Left lung (tissue), 10 donors: ENCODE results near the gene BTNL8. TPM values are rescaled to one million over a fixed set of nuclear protein-coding genes. Genes with fewer than 3 reads are reported as not detected.
A peak's percentile ranks its signal among the peaks of the same experiment; 100 is the strongest.
"Not testable (repeated sequence)": the region's sequence is repeated elsewhere in the genome, so short reads cannot be mapped to it uniquely, and the experiment has no call there.

Source experiments
- ATAC-seq: fragments of 200-7000 bp; cut with Tn5 transposase; one replicate; pipeline ENCODE4 v1.9.1; 2020; ENCODE audit warnings: moderate library complexity
- DNase-seq, 4 donors: peaks; one replicate each; pipeline ENCODE4 v3.0.0-alpha.2; 2013 to 2020
- H3K27ac ChIP-seq, 2 donors: fragments of 200-600 bp; sonication (generic) in 1 of 2; one replicate each; pipeline versions ENCODE4 v1.5.0 to v1.8.0; 2020 to 2021
- H3K27me3 ChIP-seq, 2 donors: fragments of 200-600 bp; sonication (generic) in 1 of 2; one replicate each; pipeline versions ENCODE4 v1.5.0 to v1.8.0; 2020 to 2021
- H3K36me3 ChIP-seq, 2 donors: fragments of 200-600 bp; sonication (generic) in 1 of 2; one replicate each; pipeline versions ENCODE4 v1.5.0 to v1.8.0; 2020 to 2021
- H3K4me1 ChIP-seq, 2 donors: fragments of 200-600 bp; one replicate each; pipeline ENCODE4 v1.8.0; 2021
- H3K4me3 ChIP-seq, 2 donors: fragments of 200-600 bp; sonication (generic) in 1 of 2; one replicate each; pipeline versions ENCODE4 v1.5.0 to v1.8.0; 2020 to 2021; ENCODE audit warnings: mild to moderate bottlenecking in 1 of 2
- H3K9me3 ChIP-seq, 2 donors: fragments of 200-600 bp; sonication (generic) in 1 of 2; one replicate each; pipeline versions ENCODE4 v1.5.0 to v1.8.0; 2020 to 2021
- intact Hi-C, 2 donors: fragments of 100-400 bp; cut with DNase I; formaldehyde crosslinking; loops; one replicate each; pipeline versions ENCODE4 v1.11.2 to v1.14.2; 2022
- polyA plus RNA-seq, 6 donors: library from polyadenylated mRNA; unstranded; fragments of 120-200 nt; gene quantifications; one replicate each; pipeline ENCODE4 v1.2.1, GENCODE V29; 2013; ENCODE audit not compliant: insufficient read length in 6 of 6
- total RNA-seq, 2 donors: library from RNA; stranded (reverse); fragmentation: NEBNext Ultra II Directional; extraction: Animal tissue kit (Norgen Biotek cat#: 25700); gene quantifications; one replicate each; pipeline ENCODE4 v1.2.1, GENCODE V29; 2021
- TF ChIP-seq, protein P1 (sequence below), 2 donors: fragments of 200-600 bp; sonication (generic) in 1 of 2; IDR thresholded peaks; one replicate each; pipeline versions ENCODE4 v1.5.0 to v1.8.0; 2021; ENCODE audit warnings: antibody characterized with exemption in 2 of 2
- donor health status: DM: no; HTN: yes; CAD: no.
- donor health status: DM: no; HTN: no; CAD: no.

The BTNL8 gene
- total and polyA plus RNA-seq, 8 donors = 0.47 to 1.8 (median 0.81) TPM

DNA sequence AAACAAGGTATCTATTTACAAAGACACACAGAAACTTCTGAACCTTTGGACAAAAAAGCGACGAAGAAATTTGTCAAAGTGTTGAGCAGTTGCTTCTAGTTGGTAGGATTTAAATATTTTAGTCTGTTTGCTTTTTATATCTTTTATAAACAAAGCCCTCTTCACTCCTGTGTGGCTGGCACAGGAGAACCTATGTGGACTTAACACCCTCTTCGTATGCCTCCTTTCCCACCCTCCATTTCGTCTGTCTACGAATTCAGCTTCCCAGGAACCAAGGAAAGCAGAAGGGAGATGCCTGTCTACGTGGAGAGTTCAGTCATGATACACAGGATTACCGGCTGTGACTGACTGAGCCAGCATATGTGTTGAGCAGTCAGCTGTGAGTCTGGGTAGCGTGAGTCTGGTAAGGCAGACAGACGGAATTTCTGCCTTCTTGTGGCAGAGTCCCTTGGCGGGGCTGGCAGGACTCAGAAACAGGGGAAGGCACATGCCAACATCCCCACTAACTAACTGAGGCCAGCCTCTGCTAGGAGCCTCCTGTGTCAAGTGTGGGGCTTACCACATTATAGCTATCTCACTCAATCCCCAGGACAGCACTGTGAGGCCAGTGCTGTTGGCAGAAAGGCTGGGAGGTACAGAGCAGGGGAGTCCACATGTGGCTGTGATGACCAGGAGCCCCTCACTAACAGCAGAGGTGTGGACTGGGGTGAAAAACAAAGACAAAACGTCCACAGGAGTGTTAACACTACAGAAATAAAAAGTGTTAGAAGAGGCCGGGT is 24.0 kb upstream of the BTNL8 start:
- DNase-seq (no peak), ATAC-seq (no peak)
- H3K27me3 ChIP-seq = no peaks in the 10 kb centered on the region
- no peaks in the 10 kb centered on the region for H3K36me3 ChIP-seq
- intact Hi-C loops = no loop called here
- peaks cover 0 to 19% of the 10 kb centered on the region in 2 donors for H3K4me1 ChIP-seq
- H3K4me3 ChIP-seq = no peak overlapping the region
- H3K9me3 ChIP-seq = no peaks in the 10 kb centered on the region
- TF ChIP-seq, protein P1, sequence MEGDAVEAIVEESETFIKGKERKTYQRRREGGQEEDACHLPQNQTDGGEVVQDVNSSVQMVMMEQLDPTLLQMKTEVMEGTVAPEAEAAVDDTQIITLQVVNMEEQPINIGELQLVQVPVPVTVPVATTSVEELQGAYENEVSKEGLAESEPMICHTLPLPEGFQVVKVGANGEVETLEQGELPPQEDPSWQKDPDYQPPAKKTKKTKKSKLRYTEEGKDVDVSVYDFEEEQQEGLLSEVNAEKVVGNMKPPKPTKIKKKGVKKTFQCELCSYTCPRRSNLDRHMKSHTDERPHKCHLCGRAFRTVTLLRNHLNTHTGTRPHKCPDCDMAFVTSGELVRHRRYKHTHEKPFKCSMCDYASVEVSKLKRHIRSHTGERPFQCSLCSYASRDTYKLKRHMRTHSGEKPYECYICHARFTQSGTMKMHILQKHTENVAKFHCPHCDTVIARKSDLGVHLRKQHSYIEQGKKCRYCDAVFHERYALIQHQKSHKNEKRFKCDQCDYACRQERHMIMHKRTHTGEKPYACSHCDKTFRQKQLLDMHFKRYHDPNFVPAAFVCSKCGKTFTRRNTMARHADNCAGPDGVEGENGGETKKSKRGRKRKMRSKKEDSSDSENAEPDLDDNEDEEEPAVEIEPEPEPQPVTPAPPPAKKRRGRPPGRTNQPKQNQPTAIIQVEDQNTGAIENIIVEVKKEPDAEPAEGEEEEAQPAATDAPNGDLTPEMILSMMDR (IDR thresholded peaks at IDR 0.05) = no peak
- no peak overlapping the region for H3K27ac ChIP-seq

GRCh38 chr5:180875860-180876426 is 23.0 kb upstream of the BTNL8 start:
- Histone ChIP-seq H3K27ac (no peak overlapping the region), H3K27me3 (no peaks in the 10 kb centered on the region), H3K4me3 (no peak overlapping the region), H3K4me1 (peaks cover 0 to 19% of the 10 kb centered on the region in 2 donors), H3K9me3 (no peaks in the 10 kb centered on the region), H3K36me3 (no peaks in the 10 kb centered on the region)
- TF ChIP-seq, protein P1 (IDR thresholded peaks at IDR 0.05) = no peak
- ATAC-seq = no peak
- intact Hi-C loops = no loop called here
- no peak for DNase-seq

DNA sequence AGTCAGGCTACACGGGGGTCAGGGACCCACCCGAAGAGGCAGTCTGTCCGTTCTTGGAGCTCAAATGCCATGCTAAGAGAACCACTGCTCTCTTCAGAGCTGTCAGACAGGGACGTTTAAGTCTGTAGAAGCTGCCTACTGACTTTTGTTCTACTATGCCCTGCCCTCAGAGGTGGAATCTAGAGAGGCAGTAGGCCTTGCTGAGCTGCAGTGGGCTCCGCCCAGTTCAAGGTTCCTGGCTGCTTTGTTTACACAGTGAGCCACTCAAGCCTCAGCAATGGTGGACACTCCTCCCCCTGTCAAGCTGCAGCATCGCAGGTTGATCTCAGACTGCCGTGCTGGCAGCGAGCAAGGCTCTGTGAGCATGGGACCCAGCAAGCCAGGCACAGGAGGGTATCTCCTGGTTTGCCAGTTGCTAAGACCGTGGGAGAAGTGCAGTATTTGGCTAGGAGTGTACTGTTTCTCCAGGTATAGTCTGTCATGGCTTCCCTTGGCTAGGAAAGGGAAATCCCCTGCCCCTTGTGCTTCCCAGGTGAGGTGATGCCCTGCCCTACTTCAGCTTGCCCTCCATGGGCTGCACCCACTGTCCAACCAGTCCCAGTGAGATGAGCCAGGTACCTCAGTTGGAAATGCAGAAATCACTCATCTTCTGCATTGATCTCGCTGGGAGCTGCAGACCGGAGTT is 13.0 kb upstream of the BTNL8 start:
- H3K27me3 ChIP-seq, H3K36me3 ChIP-seq, H3K4me3 ChIP-seq, H3K4me1 ChIP-seq, intact Hi-C loops, H3K27ac ChIP-seq, H3K9me3 ChIP-seq: not testable (repeated sequence)
- DNase-seq (peak in 2 of 4 donors; percentile 35 to 68), ATAC-seq (peak; percentile 99)

DNA sequence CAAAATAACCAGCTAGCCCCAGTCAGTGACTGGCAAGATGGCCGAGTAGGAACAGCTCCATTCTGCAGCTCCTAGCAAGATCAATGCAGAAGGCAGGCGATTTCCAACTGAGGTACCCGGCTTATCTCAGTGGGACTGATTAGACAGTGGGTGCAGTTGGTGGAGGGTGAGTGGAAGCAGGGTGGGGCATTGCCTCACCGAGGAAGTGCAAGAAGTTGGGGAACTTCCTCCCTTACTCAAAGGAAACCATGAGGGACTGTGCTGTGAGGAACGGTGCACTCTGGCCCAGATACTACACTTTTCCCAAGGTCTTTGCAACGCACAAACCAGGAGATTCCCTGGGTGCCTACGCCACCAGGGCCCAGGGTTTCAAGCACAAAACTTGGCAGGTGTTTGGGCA is 9.6 kb upstream of the BTNL8 start:
- H3K9me3 ChIP-seq = no peaks in the 10 kb centered on the region
- TF ChIP-seq, protein P1 (IDR thresholded peaks at IDR 0.05) = no peak
- intact Hi-C loops = no loop called here
- no peaks in the 10 kb centered on the region for H3K4me1 ChIP-seq
- H3K4me3 ChIP-seq = no peak overlapping the region
- no peaks in the 10 kb centered on the region for H3K36me3 ChIP-seq
- H3K27ac ChIP-seq = peak overlapping the region in 1 of 2 donors; percentile 9
- ATAC-seq (no peak), DNase-seq (no peak)
- no peaks in the 10 kb centered on the region for H3K27me3 ChIP-seq

DNA sequence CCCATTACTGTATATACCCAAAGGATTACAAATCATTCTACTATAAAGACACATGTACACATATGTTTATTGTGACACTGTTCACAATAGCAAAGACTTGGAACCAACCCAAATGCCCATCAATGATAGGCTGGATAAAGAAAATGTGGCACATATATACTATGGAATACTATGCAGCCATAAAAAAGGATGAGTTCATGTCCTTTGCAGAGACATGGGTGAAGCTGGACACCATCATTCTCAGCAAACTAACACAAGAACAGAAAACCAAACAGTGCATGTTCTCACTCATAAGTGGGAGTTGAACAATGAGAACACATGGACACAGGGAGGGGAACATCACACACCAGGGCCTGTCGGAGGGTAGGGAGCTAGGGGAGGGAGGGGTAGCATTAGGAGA is 3.6 kb upstream of the BTNL8 start:
- H3K4me3 ChIP-seq, intact Hi-C loops, H3K9me3 ChIP-seq, ATAC-seq, H3K27ac ChIP-seq, DNase-seq, H3K4me1 ChIP-seq, H3K27me3 ChIP-seq, H3K36me3 ChIP-seq: not testable (repeated sequence)

DNA sequence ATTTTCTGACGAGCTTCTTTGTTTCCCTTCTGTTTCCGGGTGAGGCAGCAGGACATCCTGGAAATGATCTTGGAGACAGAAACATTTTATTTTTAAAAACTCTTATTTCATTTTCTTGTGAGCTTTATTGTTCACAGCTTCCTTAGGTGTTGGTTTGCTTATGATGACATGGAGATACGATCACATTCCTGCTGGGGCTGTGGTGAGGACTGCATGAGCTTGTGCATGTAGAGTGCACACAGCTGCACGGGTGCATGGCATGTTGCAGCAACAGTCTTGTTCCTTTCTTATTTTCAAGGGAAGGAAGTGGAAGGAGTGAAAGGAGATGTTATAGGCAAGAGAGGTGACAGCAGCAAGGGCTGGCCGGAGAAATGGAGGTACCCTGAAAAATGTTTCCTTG is 1.2 kb downstream of the BTNL8 start:
- TF ChIP-seq, protein P1 (IDR thresholded peaks at IDR 0.05) = no peak
- H3K4me1 ChIP-seq = no peaks in the 10 kb centered on the region
- intact Hi-C loops = no loop called here
- peaks cover 0 to 6% of the 10 kb centered on the region in 2 donors for H3K9me3 ChIP-seq
- peak overlapping the region in 1 of 2 donors; percentile 41 for H3K27ac ChIP-seq
- ATAC-seq = no peak
- no peak for DNase-seq
- no peak overlapping the region for H3K4me3 ChIP-seq
- no peaks in the 10 kb centered on the region for H3K27me3 ChIP-seq
- H3K36me3 ChIP-seq = no peaks in the 10 kb centered on the region
